ENCODE results near the gene LRMDA.

The LRMDA gene

GRCh38 chr10:76198287-76199035 is 767.0 kb downstream of the LRMDA start:
- no peak for DNase-seq

- DNase-seq, result no peak
These were observed 770.5 kb downstream of the LRMDA start for GRCh38 chr10:76201962-76202361.

- DNase-seq, result no peak
These were observed 771.4 kb downstream of the LRMDA start for GRCh38 chr10:76202777-76203176.

- DNase-seq, result no peak
These were observed 773.9 kb downstream of the LRMDA start for GRCh38 chr10:76205361-76205760.

DNA sequence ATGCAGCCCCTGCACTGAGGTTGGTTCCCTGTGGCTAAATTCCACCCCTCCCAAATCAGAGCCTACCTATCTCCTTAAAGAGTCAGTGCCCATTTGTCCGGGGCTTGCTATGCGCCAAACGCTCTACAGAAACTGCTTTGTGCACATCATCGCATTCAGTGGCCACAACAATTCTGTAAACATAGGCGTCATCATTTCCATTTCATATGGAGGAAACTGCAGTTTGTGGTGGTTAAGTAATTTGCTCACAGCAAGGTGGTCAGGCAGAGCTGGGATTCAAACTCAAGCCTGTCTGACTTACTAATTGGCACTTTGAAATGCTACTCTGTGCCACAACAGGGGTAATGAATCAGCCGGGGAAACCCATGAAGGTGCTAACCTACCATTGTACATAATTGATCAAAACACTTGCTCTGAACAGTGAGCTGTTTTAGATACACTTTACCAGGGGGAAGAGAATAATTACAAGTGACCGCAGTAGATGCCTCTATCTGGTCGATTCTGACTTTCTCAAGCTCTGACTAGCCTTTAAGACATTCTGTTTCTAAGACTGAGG is 775.5 kb downstream of the LRMDA start:
- DNase-seq, result peak; percentile 27

- peak; percentile 68 for DNase-seq
These were observed 777.7 kb downstream of the LRMDA start for GRCh38 chr10:76209135-76209534.

DNA sequence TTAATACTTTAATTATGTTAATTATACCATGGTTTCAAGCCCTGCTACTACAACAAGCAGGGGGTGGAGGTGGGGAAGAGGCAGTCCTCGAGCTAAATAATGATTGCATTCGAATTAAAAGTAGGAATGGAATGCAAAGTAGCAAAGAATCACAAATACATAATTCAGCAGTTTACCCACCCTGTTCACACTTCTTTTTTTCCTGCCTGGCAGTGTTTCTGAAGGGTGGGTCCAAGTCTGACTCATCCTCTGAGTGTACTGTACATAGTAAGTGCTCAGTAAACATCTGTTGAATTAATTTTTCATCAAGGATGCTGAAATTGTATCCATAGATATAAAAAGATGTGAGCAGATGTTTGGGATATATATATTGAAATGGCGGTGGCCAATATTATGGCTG is 778.8 kb downstream of the LRMDA start:
- no peak for DNase-seq

- DNase-seq, result no peak
These were observed 780.3 kb downstream of the LRMDA start for GRCh38 chr10:76211691-76212090.

DNA sequence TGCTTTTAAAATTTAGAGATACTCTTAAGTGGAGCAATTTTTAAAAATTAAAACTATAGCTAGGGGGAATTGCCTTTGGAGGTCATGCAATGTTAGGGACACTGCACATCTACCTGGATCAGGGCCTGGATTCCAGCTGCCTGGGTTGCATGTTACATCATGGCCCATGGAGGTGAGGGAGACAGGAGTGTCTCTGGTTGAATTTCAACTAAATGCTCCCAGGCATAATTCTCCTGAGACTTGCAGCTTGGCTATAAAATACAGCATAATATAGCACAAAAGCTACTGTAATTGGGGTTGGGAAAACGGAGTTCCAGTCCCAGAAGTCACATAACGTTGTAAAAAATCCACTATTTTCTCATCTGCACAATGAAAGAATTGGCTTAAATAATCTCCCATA is 782.5 kb downstream of the LRMDA start:
- no peak for DNase-seq

DNA sequence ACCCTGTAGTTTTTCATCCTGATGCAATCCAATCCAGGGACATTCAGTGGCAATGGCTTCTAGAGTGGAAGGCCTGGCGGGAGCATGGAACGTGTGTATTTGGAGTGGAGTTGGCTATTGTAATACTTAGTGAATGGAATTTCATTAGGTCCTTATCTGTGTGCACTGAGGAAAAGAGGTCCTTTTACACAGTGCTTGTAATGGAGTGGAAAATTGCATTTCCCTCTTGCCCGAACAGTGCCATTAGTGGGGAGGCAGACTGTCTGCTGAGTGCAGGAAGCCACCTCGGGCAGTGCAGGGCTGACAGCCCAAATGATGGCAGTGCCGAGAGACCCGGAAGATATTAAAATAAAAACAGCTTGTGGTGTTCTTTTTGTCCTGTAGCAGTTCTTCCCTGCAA is 786.6 kb downstream of the LRMDA start:
- DNase-seq, result no peak

DNA sequence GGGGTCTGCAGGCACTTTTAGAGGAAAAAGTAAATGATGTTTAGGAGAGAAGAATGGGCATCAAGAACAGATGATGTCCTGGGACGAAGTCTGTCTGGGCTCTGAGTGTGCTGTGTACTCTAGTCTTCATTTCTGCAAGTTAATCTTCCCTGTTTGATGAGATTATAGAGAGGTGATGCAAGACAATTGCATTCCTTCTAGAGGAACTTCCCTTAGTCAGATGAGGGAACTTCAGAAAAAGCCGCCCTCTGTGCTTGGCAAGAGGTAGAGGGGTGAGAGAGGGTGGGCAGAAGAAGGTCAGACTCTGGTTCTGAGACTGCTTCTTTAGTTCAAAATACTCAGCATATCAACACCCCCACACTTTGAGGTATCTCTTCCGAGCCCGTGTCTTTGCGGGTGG is 797.9 kb downstream of the LRMDA start:
- no peak for DNase-seq

DNA sequence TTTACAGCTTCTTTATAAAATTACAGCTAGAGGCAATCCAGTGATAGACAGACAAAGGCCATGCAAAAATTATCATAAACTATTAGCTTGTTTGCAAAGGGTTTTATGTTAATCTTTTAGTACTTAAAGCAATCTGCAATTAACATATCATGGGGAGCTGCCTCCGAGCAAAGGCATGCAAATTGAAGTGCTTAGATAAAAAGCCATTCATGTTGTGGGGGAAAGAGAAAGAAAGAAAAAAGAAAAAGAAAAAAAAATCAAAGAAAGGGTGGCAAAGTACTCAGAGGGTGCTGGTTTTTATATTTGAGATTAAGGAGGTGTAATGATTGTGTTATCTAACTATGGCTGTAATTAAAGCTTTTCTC is 799.5 kb downstream of the LRMDA start:
- no peak for DNase-seq

- no peak for DNase-seq
These were observed 800.0 kb downstream of the LRMDA start for GRCh38 chr10:76231286-76231934.

DNA sequence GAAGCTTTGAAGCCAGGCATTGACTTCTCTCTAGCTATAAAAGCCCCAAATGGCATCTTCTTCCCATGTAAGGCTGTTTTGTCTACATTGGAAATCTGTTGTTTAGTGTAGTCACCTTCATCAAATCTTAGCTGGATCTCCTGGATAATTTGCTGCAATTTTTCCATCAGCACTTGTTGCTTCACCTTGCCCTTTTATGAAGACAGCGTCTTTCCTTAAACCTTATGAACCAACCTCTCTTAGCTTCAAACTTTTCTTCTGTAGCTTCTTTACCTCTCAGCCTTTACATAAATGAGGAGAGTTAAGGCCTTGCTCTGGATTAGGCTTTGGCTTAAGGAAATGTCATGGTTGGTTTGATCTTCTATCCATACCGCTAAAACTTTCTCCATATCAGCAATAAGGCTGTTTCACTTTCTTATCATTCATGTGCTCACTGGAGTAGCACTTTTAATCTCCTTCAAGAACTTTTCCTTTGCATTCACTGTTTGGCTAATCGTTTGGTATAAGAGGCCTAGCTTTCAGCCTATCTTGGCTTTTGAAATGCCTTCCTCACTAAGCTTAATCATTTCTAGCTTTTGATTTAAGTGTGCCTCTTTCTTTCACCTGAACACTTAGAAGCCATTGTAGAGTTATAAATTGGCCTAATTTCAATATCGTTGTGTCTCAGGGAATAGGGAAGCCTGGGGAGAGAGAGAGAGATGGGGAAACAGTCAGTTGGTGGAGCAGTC is 803.2 kb downstream of the LRMDA start:
- no peak for DNase-seq

DNA sequence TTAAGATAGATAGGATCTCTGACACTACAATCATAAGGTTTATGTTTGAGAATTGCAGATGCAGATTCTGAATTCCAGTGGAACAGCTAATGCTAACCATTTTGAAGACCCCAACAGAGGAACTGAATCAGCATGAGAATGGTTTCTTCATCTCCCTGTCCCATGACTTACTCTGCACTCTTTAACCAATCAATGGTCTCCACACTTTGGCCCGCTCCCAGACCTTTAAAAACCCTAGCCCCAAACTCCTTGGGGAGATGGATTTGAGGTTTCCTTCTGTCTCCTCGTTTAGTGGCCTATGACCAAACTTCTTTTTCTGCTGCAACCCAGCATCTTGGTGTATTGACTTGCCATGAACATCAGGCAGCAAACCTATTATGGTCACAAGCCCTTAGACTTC is 804.9 kb downstream of the LRMDA start:
- no peak for DNase-seq

DNA sequence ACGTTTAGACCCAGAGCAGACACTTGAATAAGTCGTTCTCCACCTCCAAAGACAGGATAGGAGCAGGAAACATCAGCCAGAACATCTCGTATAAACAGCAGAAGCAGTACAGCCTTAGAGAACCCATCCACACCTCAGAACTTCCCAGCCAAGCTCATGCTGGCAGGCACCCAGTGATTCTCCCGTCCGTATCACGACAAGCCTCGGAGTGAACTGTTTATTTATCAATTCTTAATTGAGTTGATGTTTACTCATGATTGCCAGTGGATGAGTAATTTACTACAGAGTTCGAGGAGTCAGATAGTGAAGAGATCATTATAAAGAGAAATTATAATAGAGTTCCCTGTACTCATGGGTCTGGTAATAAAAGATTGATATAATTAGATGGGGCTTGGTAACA is 811.5 kb downstream of the LRMDA start:
- DNase-seq, result no peak

- DNase-seq, result no peak
These were observed 812.8 kb downstream of the LRMDA start for GRCh38 chr10:76244061-76244686.

- no peak for DNase-seq
These were observed 814.6 kb downstream of the LRMDA start for GRCh38 chr10:76245951-76246495.

DNA sequence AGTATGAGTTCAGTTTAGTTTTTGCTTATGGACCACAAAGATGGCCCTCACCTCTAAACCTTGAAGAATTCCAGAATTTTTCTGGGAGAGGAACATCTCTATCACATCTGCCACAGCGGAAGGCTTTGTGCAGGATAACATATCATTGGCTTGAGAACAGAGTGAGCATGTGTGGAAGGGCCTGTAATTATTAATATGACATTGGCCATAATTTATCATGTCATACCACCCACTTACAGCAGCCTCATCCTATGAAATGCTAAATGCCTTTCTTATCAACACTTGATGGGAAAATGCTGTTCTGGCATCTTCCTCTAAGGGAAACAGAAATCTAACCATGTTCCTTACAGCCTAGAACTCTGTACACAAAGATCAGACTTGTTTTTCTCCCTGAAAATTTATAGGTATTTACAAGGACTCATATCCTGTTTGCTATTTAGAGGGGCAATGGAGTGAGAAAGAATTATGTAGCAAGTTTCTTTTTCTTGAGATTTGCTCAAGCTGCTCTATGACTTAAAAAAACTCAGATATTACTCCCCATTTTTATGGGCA is 817.3 kb downstream of the LRMDA start:
- DNase-seq, result no peak

GRCh38 chr10:76251841-76252671 is 820.6 kb downstream of the LRMDA start:
- DNase-seq, result no peak

GRCh38 chr10:76252733-76253132 is 821.3 kb downstream of the LRMDA start:
- DNase-seq, result no peak

GRCh38 chr10:76255241-76255640 is 823.8 kb downstream of the LRMDA start:
- no peak for DNase-seq
